ENCODE results near the gene PF4V1.

Gene PF4V1

GRCh38 chr4:73843369-73843768 lies 9.7 kb upstream of the PF4V1 start:
- CTCF ChIA-PET: interaction anchor here (0.9 to 2.6 kb wide), 3 partner anchors 10 to 16 kb away, joined by 3 to 6 read pairs (median 5); no protein-coding TSS in a partner anchor
- no peak for TF ChIP-seq CTCF (IDR thresholded peaks at IDR 0.05; ENCODE audit: control extremely low read depth, extremely low read depth, low read depth, missing control alignments)
- DNase-seq (ENCODE audit: extremely low spot score): no peak
- POLR2A ChIA-PET: no interaction called here

- DNase-seq (ENCODE audit: extremely low spot score): no peak
- no peak for TF ChIP-seq CTCF (IDR thresholded peaks at IDR 0.05; ENCODE audit: control extremely low read depth, extremely low read depth, low read depth, missing control alignments)
- ChIA-PET POLR2A (no interaction called here), CTCF (interaction anchor here (0.9 to 2.6 kb wide), 2 partner anchors 11 kb away, joined by 3 to 6 read pairs; no protein-coding TSS in a partner anchor)
Observed at GRCh38 chr4:73844345-73844744, 8.8 kb upstream of the PF4V1 start.

GRCh38 chr4:73844806-73845205 lies 8.3 kb upstream of the PF4V1 start:
- DNase-seq (ENCODE audit: extremely low spot score): no peak
- CTCF ChIA-PET: no interaction called here
- POLR2A ChIA-PET: no interaction called here
- no peak for TF ChIP-seq CTCF (IDR thresholded peaks at IDR 0.05; ENCODE audit: control extremely low read depth, extremely low read depth, low read depth, missing control alignments)

- DNase-seq (ENCODE audit: extremely low spot score): no peak
- TF ChIP-seq CTCF (IDR thresholded peaks at IDR 0.05; ENCODE audit: control extremely low read depth, extremely low read depth, low read depth, missing control alignments): no peak
- ChIA-PET POLR2A (no interaction called here), CTCF (interaction anchor here (1.4 kb wide), 1 partner anchor 159 kb away, joined by 3 read pairs; no protein-coding TSS in a partner anchor)
Observed at GRCh38 chr4:73847526-73848182, 5.4 kb upstream of the PF4V1 start.

GRCh38 chr4:73848183-73848777 lies 4.8 kb upstream of the PF4V1 start:
- DNase-seq (ENCODE audit: extremely low spot score): no peak
- no peak for TF ChIP-seq CTCF (IDR thresholded peaks at IDR 0.05; ENCODE audit: control extremely low read depth, extremely low read depth, low read depth, missing control alignments)
- CTCF ChIA-PET: interaction anchor here (1.3 to 1.4 kb wide), 2 partner anchors 12 to 160 kb away, joined by 3 read pairs; partner anchors contain the start of gene CXCL6
- POLR2A ChIA-PET: no interaction called here

GRCh38 chr4:73850261-73850970 lies 2.7 kb upstream of the PF4V1 start:
- DNase-seq (ENCODE audit: extremely low spot score): no peak
- no peak for TF ChIP-seq CTCF (IDR thresholded peaks at IDR 0.05; ENCODE audit: control extremely low read depth, extremely low read depth, low read depth, missing control alignments)
- CTCF ChIA-PET: interaction anchor here (1.0 to 1.6 kb wide), 4 partner anchors 9 to 35 kb away, joined by 3 to 4 read pairs (median 4); no protein-coding TSS in a partner anchor
- POLR2A ChIA-PET: no interaction called here

All from GM10248 (cell line).